GM12892 (cell line): Measurements from ENCODE around the gene PDCD1.

Experiments
- DNase-seq: peaks from one replicate; pipeline ENCODE4 v3.0.0; 2011; ENCODE audit not compliant: insufficient read length
- FAIRE-seq: peaks from 2 replicates; lab custom pipeline; 2011; peaks lifted over from hg19 to GRCh38; lab: Jason Lieb, UNC
- POLR2A ChIP-seq: IDR thresholded peaks from 2 replicates; pipeline ENCODE4 v1.6.1; 2011; ENCODE audit warnings: low read depth, low read length, control low read depth
- POLR2AphosphoS5 ChIP-seq: IDR thresholded peaks from 2 replicates; pipeline ENCODE4 v1.6.1; 2011; ENCODE audit warnings: low read depth, low read length, control low read depth
- TAF1 ChIP-seq: IDR thresholded peaks from 2 replicates; pipeline ENCODE4 v1.6.1; 2011; ENCODE audit warnings: low read depth, mild to moderate bottlenecking, control low read depth, low read length, borderline replicate concordance

The PDCD1 gene

GRCh38 chr2:241852116-241852980 lies 6.3 kb downstream of the PDCD1 start:
- DNase-seq (no peak), FAIRE-seq (no peak)
- no peak for TF ChIP-seq TAF1
- TF ChIP-seq POLR2A, result no peak
- TF ChIP-seq POLR2AphosphoS5, result no peak

GRCh38 chr2:241851325-241852115 lies 7.2 kb downstream of the PDCD1 start:
- DNase-seq (no peak), FAIRE-seq (no peak)
- TF ChIP-seq TAF1 (no peak), POLR2A (no peak), POLR2AphosphoS5 (no peak)

- DNase-seq (no peak), FAIRE-seq (no peak)
- TF ChIP-seq POLR2AphosphoS5 (no peak), TAF1 (no peak), POLR2A (no peak)
These were observed 8.0 kb downstream of the PDCD1 start for GRCh38 chr2:241850544-241851324.

- no peak for FAIRE-seq
- TF ChIP-seq POLR2A (no peak), POLR2AphosphoS5 (no peak), TAF1 (no peak)
These were observed 8.8 kb downstream of the PDCD1 start for GRCh38 chr2:241849616-241850543.

GRCh38 chr2:241848761-241849615 lies 9.7 kb downstream of the PDCD1 start:
- DNase-seq (no peak), FAIRE-seq (no peak)
- TF ChIP-seq POLR2A (no peak), TAF1 (no peak), POLR2AphosphoS5 (no peak)

More at GRCh38 chr2:241849616-241850543, 8.8 kb downstream of the PDCD1 start:
- peak; percentile 27 for DNase-seq

- FAIRE-seq (no peak), DNase-seq (no peak)
- no peak for TF ChIP-seq POLR2AphosphoS5
- no peak for TF ChIP-seq TAF1
- TF ChIP-seq POLR2A, result no peak
These were observed 12.3 kb downstream of the PDCD1 start for GRCh38 chr2:241846406-241846805.

- DNase-seq, result no peak
- TF ChIP-seq POLR2AphosphoS5, result no peak
- no peak for TF ChIP-seq POLR2A
- TF ChIP-seq TAF1, result no peak
- peak; percentile 40 for FAIRE-seq
These were observed 13.7 kb downstream of the PDCD1 start for GRCh38 chr2:241844831-241845578.

- DNase-seq, result peak; percentile 78
- TF ChIP-seq POLR2AphosphoS5 (no peak), POLR2A (no peak), TAF1 (no peak)
- peak; percentile 88 for FAIRE-seq
These were observed 14.5 kb downstream of the PDCD1 start for GRCh38 chr2:241844066-241844728.
